ENCODE results near the gene HPDL. TPM values are rescaled to one million over a fixed set of nuclear protein-coding genes. Genes with fewer than 3 reads are reported as not detected.
A peak's percentile ranks its signal among the peaks of the same experiment; 100 is the strongest.

The HPDL gene
- total and polyA plus RNA-seq, 2 donors = 0.74 to 1.0 TPM

GRCh38 chr1:45304311-45305081 is 22.2 kb upstream of the HPDL start:
- DNase-seq (ENCODE audit: extremely low spot score) = no peak
- H3K36me3 ChIP-seq (ENCODE audit: insufficient read depth) = no peaks in the 10 kb centered on the region
- H3K27ac ChIP-seq (ENCODE audit: low read depth) = peak overlapping the region; percentile 81
- no peaks in the 10 kb centered on the region for H3K4me1 ChIP-seq (ENCODE audit: insufficient read depth)
- 42% methylated on average over 15 of the region's 15 CpGs for WGBS
- H3K4me3 ChIP-seq (ENCODE audit: low read depth, low read length) = peak overlapping the region; percentile 68

GRCh38 chr1:45305231-45305630 is 21.5 kb upstream of the HPDL start:
- no peak overlapping the region for H3K27ac ChIP-seq (ENCODE audit: low read depth)
- H3K4me3 ChIP-seq (ENCODE audit: low read depth, low read length) = no peak overlapping the region
- no peaks in the 10 kb centered on the region for H3K4me1 ChIP-seq (ENCODE audit: insufficient read depth)
- DNase-seq (ENCODE audit: extremely low spot score) = no peak
- 82% methylated on average over 10 of the region's 10 CpGs for WGBS
- no peaks in the 10 kb centered on the region for H3K36me3 ChIP-seq (ENCODE audit: insufficient read depth)

DNA sequence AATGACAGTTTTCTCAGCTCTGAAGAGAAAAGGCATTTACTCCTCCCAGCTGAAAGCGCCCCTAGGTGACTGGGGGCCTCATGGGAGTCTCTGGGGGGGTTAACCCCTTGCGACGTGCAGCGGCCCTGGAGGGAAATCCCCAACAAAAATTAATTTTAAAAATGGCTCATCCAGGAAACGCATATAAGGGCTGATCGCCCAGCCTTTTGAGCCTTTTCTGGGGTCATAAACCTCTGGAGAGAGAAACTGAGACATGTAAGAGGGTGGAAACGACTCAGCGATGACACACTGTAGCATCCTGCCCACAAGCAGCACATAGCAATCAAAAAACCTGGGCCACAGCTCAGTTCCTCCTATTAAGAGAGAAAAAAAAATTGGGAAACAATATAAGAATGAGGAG is 20.4 kb upstream of the HPDL start:
- no peaks in the 10 kb centered on the region for H3K36me3 ChIP-seq (ENCODE audit: insufficient read depth)
- H3K4me1 ChIP-seq (ENCODE audit: insufficient read depth) = no peaks in the 10 kb centered on the region
- DNase-seq (ENCODE audit: extremely low spot score) = no peak
- H3K27ac ChIP-seq (ENCODE audit: low read depth) = no peak overlapping the region
- 41% methylated on average over 8 of the region's 8 CpGs for WGBS
- no peak overlapping the region for H3K4me3 ChIP-seq (ENCODE audit: low read depth, low read length)

DNA sequence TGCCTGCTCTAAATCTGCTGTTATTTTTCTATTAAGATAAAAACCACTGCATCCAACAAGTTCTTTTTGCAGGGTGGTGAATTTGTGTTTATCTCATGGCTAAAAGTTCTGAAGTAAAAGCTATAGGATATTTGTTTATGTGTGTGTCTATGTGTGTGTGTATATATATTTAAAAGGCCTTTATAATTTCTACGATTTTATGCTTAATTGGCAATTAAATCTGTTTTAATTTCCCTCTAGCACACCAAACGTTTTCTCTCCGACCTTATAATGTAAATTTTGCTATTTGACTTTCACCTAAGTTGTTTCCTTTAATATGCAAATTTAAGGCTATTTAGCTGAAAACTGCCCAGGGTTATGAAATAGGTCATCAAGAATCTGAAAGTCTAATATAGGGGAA is 19.8 kb upstream of the HPDL start:
- no peak overlapping the region for H3K4me3 ChIP-seq (ENCODE audit: low read depth, low read length)
- no peak overlapping the region for H3K27ac ChIP-seq (ENCODE audit: low read depth)
- no peak for DNase-seq (ENCODE audit: extremely low spot score)
- no peaks in the 10 kb centered on the region for H3K36me3 ChIP-seq (ENCODE audit: insufficient read depth)
- 73% methylated on average over 3 of the region's 3 CpGs for WGBS
- H3K4me1 ChIP-seq (ENCODE audit: insufficient read depth) = no peaks in the 10 kb centered on the region

DNA sequence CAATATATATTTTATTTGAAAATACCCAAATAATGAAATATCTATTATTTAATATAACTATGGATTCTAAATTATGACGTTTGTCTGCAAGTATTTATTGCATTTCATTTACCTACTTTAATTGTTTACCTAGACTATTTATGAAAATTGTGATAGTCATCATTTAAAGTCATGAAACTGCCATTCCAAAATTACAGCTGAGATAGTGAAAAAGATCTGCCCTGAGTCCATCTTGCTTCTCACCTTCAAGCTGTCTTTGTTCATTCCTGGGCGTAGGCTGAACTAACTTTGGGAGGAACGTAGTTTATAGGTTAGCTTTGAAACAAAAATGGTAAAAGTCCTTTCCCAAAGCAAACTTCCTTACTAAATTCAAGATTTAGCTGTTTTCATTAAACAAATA is 12.4 kb upstream of the HPDL start:
- DNase-seq (ENCODE audit: extremely low spot score) = no peak
- Histone ChIP-seq H3K27ac (ENCODE audit: low read depth) (no peak overlapping the region), H3K4me3 (ENCODE audit: low read depth, low read length) (no peak overlapping the region), H3K4me1 (ENCODE audit: insufficient read depth) (no peaks in the 10 kb centered on the region), H3K36me3 (ENCODE audit: insufficient read depth) (no peaks in the 10 kb centered on the region)
- WGBS = 69% methylated on average over 3 of the region's 3 CpGs

DNA sequence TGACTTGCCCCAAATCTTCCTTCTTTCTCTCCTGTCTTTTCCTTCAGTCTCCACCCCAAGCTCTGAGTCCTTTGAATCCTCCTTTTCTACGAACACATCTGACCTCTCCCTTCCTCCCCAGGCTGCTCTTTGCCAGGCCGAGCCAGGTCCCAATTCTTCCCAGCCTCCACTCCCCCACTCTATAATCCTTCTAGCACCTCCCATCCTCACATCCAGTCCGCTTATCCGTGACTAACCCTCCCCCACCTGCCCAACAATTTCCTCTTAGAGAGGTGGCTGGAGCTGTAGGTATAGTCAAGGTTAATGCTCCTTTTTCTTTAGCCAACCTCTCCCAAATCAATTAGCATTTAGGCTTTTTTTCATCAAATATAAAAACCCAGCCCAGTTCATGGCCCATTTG is 9.5 kb upstream of the HPDL start:
- Histone ChIP-seq H3K36me3 (ENCODE audit: insufficient read depth) (no peaks in the 10 kb centered on the region), H3K4me1 (ENCODE audit: insufficient read depth) (no peaks in the 10 kb centered on the region), H3K4me3 (ENCODE audit: low read depth, low read length) (no peak overlapping the region), H3K27ac (ENCODE audit: low read depth) (no peak overlapping the region)
- 30% methylated on average over 4 of the region's 4 CpGs for WGBS
- no peak for DNase-seq (ENCODE audit: extremely low spot score)

DNA sequence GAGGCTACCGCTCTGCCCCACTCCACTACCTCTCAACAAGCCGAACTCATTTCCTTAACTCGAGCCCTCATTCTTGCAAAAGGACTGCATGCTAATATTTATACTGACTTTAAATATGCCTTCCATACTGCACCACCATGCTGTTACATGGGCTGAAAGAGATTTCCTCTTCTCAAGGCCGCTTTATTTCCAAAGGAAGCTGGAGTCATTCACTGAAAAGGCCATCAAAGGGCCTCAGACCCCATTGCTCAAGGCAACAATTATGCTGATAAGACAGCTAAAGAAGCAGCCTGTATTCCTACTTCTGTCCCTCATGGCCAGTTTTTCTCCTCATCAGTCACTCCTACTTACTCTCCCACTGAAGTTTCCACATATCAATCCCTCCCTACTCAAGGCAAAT is 6.9 kb upstream of the HPDL start:
- Histone ChIP-seq H3K36me3 (ENCODE audit: insufficient read depth) (no peaks in the 10 kb centered on the region), H3K4me1 (ENCODE audit: insufficient read depth) (no peaks in the 10 kb centered on the region), H3K4me3 (ENCODE audit: low read depth, low read length) (no peak overlapping the region), H3K27ac (ENCODE audit: low read depth) (no peak overlapping the region)
- no peak for DNase-seq (ENCODE audit: extremely low spot score)
- 81% methylated on average over 4 of the region's 4 CpGs for WGBS

DNA sequence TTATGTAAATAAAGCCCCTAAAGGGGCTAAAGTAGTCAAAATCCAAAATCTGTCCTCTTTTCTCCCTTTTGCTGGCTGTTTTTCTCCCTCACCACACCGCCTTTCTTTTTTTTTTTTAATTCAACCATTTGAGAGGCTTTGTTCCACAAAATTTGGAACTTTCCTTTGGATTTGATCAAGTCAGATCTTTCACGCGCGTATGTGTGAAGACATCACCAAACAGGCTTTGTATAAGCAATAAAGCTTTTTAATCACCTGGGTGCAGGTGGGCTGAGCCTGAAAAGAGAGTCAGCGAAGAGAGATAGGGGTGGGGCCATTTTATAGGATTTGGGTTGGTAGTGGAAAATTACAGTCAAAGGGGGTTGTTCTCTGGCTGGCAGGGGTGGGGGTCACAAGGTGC is 5.3 kb upstream of the HPDL start:
- no peak overlapping the region for H3K27ac ChIP-seq (ENCODE audit: low read depth)
- H3K4me3 ChIP-seq (ENCODE audit: low read depth, low read length) = no peak overlapping the region
- 77% methylated on average over 5 of the region's 5 CpGs for WGBS
- H3K36me3 ChIP-seq (ENCODE audit: insufficient read depth) = no peaks in the 10 kb centered on the region
- no peak for DNase-seq (ENCODE audit: extremely low spot score)
- no peaks in the 10 kb centered on the region for H3K4me1 ChIP-seq (ENCODE audit: insufficient read depth)

DNA sequence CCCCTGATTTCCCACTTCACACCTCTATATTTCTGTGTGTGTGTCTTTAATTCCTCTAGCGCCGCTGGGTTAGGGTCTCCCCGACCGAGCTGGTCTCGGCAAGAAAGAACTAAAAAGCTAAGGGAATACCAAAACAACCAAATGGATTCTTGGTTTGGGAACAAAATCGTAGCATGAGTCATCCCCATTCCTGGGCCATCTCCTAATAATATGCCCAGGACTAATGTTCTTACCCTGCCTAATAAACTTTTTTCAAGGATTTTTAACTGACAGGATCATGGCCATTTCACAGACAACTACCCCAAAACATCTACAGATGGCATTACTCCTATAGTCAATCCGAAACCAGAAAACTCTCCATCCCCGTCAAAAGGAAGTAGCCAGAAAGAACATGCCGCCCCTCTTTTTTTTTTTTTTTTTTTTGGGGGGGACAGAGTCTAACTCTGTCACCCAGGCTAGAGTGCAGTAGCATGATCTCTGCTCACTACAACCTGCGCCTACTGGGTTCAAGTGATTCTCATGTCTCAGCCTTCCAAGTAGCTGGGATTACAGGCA is 4.1 kb upstream of the HPDL start:
- Histone ChIP-seq H3K4me1 (ENCODE audit: insufficient read depth) (no peaks in the 10 kb centered on the region), H3K4me3 (ENCODE audit: low read depth, low read length) (no peak overlapping the region), H3K27ac (ENCODE audit: low read depth) (no peak overlapping the region), H3K36me3 (ENCODE audit: insufficient read depth) (no peaks in the 10 kb centered on the region)
- 87% methylated on average over 10 of the region's 10 CpGs for WGBS
- no peak for DNase-seq (ENCODE audit: extremely low spot score)

DNA sequence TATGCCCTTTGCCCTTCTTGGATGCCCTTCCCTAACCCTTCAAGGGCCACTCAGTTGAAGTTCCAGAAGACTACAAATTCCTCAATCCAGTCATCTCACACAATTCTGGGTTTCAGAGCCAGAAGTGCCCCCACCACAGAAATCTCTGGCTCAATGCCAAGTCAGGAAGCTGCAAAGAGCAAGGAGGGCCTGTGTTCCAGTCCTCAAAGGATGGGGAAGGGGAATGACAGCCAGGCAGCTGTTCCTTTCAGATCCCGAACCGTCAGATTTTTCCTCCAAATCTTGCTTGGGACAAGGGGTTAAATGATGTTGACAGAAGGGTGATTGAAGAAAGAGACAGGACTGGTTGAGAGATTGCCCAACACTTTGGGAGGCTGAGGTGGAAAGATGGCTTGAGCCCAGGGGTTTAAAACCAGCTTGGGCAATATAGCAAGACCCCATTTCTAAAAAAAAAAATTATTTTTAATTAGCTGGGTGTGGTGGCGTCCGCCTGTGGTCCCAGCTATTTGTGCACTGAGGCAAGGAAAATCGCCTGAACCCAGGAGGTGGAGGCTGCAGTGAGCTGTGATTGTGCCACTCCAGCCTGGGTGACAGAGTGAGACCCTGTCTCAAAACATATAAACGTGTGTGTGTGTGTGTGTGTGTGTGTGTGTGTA is 716 bp upstream of the HPDL start:
- Histone ChIP-seq H3K4me3 (ENCODE audit: low read depth, low read length) (no peak overlapping the region), H3K27ac (ENCODE audit: low read depth) (no peak overlapping the region), H3K4me1 (ENCODE audit: insufficient read depth) (no peaks in the 10 kb centered on the region), H3K36me3 (ENCODE audit: insufficient read depth) (peaks cover 3% of the 10 kb centered on the region)
- WGBS = 59% methylated on average over 6 of the region's 6 CpGs
- no peak for DNase-seq (ENCODE audit: extremely low spot score)

DNA sequence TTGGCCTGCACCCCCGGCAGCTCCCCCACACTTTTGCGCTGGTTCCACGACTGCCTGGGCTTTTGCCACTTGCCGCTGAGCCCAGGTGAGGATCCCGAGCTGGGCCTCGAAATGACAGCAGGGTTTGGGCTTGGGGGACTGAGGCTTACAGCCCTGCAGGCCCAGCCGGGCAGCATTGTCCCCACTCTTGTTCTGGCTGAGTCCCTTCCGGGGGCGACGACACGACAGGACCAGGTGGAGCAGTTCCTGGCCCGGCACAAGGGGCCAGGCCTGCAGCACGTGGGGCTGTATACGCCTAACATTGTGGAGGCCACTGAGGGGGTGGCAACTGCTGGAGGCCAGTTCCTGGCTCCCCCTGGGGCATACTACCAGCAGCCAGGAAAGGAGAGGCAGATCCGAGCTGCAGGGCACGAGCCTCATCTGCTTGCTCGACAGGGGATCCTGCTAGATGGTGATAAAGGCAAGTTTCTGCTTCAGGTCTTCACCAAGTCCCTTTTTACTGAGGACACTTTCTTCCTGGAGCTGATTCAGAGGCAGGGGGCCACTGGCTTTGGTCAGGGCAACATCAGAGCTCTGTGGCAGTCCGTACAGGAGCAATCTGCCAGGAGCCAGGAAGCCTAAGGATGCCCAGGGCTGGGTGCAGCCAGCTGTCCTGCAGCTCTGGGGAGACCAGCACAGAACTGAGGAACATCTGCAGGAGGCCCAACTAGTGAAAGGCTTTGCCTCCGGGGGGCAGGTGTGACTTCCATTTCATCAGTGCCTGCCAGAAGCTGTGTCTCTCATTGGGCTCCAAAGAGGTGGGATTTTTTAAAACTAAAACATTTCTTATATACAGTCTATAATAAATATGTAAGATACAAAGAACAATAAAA is 1.2 kb downstream of the HPDL start:
- WGBS = 67% methylated on average over 19 of the region's 19 CpGs
- Histone ChIP-seq H3K36me3 (ENCODE audit: insufficient read depth) (peaks cover 7% of the 10 kb centered on the region), H3K27ac (ENCODE audit: low read depth) (no peak overlapping the region), H3K4me1 (ENCODE audit: insufficient read depth) (no peaks in the 10 kb centered on the region), H3K4me3 (ENCODE audit: low read depth, low read length) (peak overlapping the region; percentile 43)
- DNase-seq (ENCODE audit: extremely low spot score) = no peak

DNA sequence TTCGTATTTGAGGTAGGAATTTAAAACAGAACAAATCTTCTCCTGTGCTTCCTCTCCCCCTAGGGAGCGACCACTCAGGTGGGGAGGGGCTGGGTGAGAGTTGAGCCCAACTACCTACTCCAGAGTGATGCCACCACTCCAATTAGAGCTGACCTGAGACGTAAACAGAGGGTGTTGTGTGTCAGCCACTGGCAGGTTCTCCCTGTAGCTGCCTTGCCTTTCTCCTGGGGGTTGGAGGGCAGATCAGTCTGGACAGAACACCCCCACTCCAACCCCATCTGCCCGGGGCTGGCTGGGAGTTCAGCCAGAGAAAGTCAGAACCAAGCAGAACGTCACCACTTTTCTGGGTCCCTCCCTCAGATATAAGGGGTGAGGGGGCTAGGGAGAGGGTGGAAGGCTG is 2.0 kb downstream of the HPDL start:
- H3K4me3 ChIP-seq (ENCODE audit: low read depth, low read length) = no peak overlapping the region
- no peak overlapping the region for H3K27ac ChIP-seq (ENCODE audit: low read depth)
- DNase-seq (ENCODE audit: extremely low spot score) = no peak
- H3K4me1 ChIP-seq (ENCODE audit: insufficient read depth) = no peaks in the 10 kb centered on the region
- 76% methylated on average over 5 of the region's 5 CpGs for WGBS
- peaks cover 7% of the 10 kb centered on the region for H3K36me3 ChIP-seq (ENCODE audit: insufficient read depth)

GRCh38 chr1:45329445-45329844 is 2.8 kb downstream of the HPDL start:
- H3K4me3 ChIP-seq (ENCODE audit: low read depth, low read length) = no peak overlapping the region
- DNase-seq (ENCODE audit: extremely low spot score) = no peak
- 75% methylated on average over 4 of the region's 4 CpGs for WGBS
- H3K27ac ChIP-seq (ENCODE audit: low read depth) = no peak overlapping the region
- H3K4me1 ChIP-seq (ENCODE audit: insufficient read depth) = no peaks in the 10 kb centered on the region
- H3K36me3 ChIP-seq (ENCODE audit: insufficient read depth) = peaks cover 7% of the 10 kb centered on the region
